Thyroid gland (tissue), 4 donors: ENCODE measurements around the gene XKRX. TPM values are rescaled to one million over a fixed set of nuclear protein-coding genes. Genes with fewer than 3 reads are reported as not detected.

ENCODE experiments used
- DNase-seq, 2 donors: peaks; one replicate each; pipeline ENCODE4 v3.0.0-alpha.2; 2019
- H3K27ac ChIP-seq, 3 donors: fragments of 200-600 bp; sonication (generic); 1 replicate in 2 of 3; 2 replicates in 1 of 3; pipeline ENCODE4 v1.5.1; 2016 to 2019; ENCODE audit warnings: mild to moderate bottlenecking in 1 of 3, moderate library complexity in 1 of 3
- H3K27me3 ChIP-seq: fragments of 200-600 bp; sonication (generic); one replicate; pipeline ENCODE4 v1.5.1; 2019
- H3K36me3 ChIP-seq, 2 donors: fragments of 200-600 bp; sonication (generic); one replicate each; pipeline ENCODE4 v1.5.1; 2016 to 2019
- H3K4me1 ChIP-seq, 2 donors: fragments of 200-600 bp; sonication (generic); one replicate each; pipeline ENCODE4 v1.5.1; 2017 to 2019
- H3K4me3 ChIP-seq, 3 donors: fragments of 200-600 bp; sonication (generic); replicated peaks in 1 of 3; 1 replicate in 2 of 3; 2 replicates in 1 of 3; pipeline ENCODE4 v1.5.1; 2016; ENCODE audit warnings: mild to moderate bottlenecking in 1 of 3
- H3K9me3 ChIP-seq: fragments of 200-600 bp; sonication (generic); one replicate; pipeline ENCODE4 v1.5.1; 2017
- POLR2A ChIP-seq, 2 donors: fragments of 450-650 bp; IDR thresholded peaks; one replicate each; pipeline ENCODE4 v1.6.1; 2017; ENCODE audit warnings: antibody characterized with exemption in 2 of 2, mild to moderate bottlenecking in 2 of 2, moderate library complexity in 1 of 2
- WGBS, 2 donors: methylation state at CpG; one replicate each; pipeline ENCODE4 v1.1.5; 2017; 5-methylcytosine and 5-hydroxymethylcytosine counted together
- intact Hi-C: fragments of 100-400 bp; cut with DNase I; formaldehyde crosslinking; loops from one replicate; pipeline ENCODE4 v1.15.1; 2023
- total RNA-seq, 4 donors: library from RNA; depleted of rRNA; stranded (reverse); fragments of >200 nt; gene quantifications; one replicate each; pipeline ENCODE4 v1.2.3, GENCODE V29; 2016
- TF ChIP-seq, protein P1 (sequence below), 6 experiments: fragments of 200-600 bp in 3 of 6; fragments of 450-650 bp in 3 of 6; sonication (generic) in 3 of 6; IDR thresholded peaks; one replicate each; pipeline ENCODE4 v1.5.1; 2016 to 2019; ENCODE audit warnings: antibody characterized with exemption in 6 of 6, mild to moderate bottlenecking in 2 of 6, inconsistent platforms in 1 of 6, moderate library complexity in 1 of 6

Gene XKRX
- total RNA-seq, 4 donors from 2014 or later, result 0.33 to 3.3 (median 1.1) TPM

DNA sequence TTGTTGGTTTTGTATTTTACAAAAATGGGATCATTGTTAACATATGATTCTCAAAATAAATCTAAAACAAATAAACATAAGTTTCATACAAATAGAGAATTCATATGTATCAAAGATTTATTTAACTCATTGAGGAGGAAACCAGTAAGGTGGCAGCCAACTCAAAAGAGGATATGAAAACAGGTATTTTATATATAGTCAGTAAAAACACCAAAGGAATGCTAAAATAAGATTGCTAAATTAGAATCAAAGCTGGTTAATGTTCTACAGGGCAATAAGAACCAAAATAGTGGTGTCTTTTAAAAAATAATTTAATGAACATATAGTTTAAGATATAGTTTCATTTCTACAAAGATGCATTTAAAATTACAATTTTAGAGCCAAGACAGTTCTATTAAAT is 23.1 kb downstream of the XKRX start:
- H3K36me3 ChIP-seq, result no peaks in the 10 kb centered on the region

DNA sequence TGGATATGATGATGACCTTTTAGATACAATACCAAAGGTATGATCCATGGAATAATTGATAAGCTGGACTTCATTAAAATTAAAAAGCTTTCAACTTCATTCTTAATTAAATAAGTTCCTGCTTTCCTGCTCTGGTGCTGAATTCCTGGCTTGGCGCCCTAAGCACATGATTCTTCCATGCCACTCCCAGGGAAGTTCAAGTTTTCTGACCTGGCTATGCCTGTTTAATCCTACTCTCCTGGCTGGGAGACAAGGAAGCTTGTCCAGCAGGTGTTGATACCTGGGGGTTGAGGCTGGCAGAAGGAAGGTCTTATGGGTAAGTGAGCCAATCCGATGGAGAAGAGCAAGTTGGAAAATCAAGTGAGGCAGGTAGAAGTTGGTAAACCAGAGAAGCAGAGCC is 24.3 kb downstream of the XKRX start:
- H3K4me3 ChIP-seq, result no peak overlapping the region
- WGBS, 2 donors, result 44 to 50% methylated on average over 2 of the region's 2 CpGs
- TF ChIP-seq, protein P1, sequence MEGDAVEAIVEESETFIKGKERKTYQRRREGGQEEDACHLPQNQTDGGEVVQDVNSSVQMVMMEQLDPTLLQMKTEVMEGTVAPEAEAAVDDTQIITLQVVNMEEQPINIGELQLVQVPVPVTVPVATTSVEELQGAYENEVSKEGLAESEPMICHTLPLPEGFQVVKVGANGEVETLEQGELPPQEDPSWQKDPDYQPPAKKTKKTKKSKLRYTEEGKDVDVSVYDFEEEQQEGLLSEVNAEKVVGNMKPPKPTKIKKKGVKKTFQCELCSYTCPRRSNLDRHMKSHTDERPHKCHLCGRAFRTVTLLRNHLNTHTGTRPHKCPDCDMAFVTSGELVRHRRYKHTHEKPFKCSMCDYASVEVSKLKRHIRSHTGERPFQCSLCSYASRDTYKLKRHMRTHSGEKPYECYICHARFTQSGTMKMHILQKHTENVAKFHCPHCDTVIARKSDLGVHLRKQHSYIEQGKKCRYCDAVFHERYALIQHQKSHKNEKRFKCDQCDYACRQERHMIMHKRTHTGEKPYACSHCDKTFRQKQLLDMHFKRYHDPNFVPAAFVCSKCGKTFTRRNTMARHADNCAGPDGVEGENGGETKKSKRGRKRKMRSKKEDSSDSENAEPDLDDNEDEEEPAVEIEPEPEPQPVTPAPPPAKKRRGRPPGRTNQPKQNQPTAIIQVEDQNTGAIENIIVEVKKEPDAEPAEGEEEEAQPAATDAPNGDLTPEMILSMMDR (IDR thresholded peaks at IDR 0.05), result no peak
- no peak for TF ChIP-seq POLR2A (IDR thresholded peaks at IDR 0.05)
- intact Hi-C loops, result no loop called here
- no peaks in the 10 kb centered on the region for H3K36me3 ChIP-seq
- DNase-seq, result no peak
- no peaks in the 10 kb centered on the region for H3K27me3 ChIP-seq
- H3K4me1 ChIP-seq, result no peaks in the 10 kb centered on the region
- no peaks in the 10 kb centered on the region for H3K9me3 ChIP-seq
- no peak overlapping the region for H3K27ac ChIP-seq

More for the DNA sequence above, 23.1 kb downstream of the XKRX start:
- H3K9me3 ChIP-seq, result no peaks in the 10 kb centered on the region
- intact Hi-C loops, result no loop called here
- H3K27me3 ChIP-seq, result no peaks in the 10 kb centered on the region
- H3K27ac ChIP-seq, result no peak overlapping the region
- no peak for TF ChIP-seq POLR2A (IDR thresholded peaks at IDR 0.05)
- TF ChIP-seq, protein P1 (IDR thresholded peaks at IDR 0.05), result no peak
- no peak for DNase-seq
- H3K4me1 ChIP-seq, result no peaks in the 10 kb centered on the region
- no peak overlapping the region for H3K4me3 ChIP-seq

DNA sequence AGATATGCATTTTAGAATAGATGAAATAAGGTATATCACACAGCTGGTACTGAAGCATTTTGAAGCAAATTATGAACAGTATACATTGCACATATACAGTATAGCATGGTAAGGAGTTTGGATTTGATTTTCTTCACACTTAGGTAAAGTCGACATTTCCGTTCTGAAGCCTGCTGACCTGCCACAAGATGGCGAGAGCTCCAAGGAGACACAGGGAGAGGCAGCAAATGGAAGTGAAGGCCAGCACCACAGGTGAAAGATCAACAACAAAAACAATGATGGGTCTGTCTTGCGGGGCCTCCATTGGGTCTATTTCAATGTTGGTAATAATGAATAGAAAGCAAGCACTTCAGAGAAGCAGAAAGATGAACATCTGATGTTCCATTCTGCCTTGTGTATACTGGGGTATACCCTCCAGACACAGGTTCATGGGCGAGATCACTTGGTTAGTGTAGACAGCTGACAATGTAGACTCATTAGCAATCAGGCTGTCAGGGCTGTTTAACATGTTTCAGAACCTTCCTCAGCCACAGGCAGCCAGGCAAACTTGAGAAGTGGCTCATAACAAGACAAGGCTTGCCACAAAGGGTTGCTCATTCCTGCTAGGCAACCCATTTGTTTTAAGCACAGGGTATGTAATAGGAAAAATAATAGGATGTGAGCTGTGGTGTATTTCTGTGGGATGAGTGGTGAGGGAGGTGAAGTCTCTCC is 33.2 kb downstream of the XKRX start:
- Histone ChIP-seq H3K27ac (no peak overlapping the region), H3K4me3 (no peak overlapping the region), H3K36me3 (no peaks in the 10 kb centered on the region), H3K4me1 (no peaks in the 10 kb centered on the region), H3K27me3 (no peaks in the 10 kb centered on the region), H3K9me3 (no peaks in the 10 kb centered on the region)
- no peak for TF ChIP-seq POLR2A (IDR thresholded peaks at IDR 0.05)
- TF ChIP-seq, protein P1 (IDR thresholded peaks at IDR 0.05), result peak in 2 of 6 experiments; percentile 7 to 17
- peak; percentile 2 to 12 for DNase-seq
- intact Hi-C loops, result no loop called here
- WGBS, 2 donors, result 23 to 29% methylated on average over 4 to 5 of the region's 5 CpGs

DNA sequence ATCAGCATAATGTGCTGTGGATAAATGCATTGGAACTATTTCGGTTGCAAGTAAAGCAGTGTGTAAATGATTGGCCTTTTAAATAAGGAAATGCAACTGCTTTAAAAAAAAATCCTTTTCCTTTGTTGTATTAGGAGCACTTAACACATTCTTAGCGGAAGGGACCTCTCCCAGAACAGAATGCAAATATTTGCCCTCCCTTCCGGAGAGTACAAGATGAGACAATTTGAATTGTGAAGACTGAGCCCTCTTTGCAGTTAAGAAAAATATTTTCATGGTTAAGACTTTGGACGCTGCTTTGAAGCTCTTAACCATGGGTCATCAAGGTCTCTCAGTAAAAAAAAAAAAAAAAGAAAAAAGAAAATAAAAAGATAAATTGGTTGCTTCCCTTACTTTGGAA is 45.1 kb downstream of the XKRX start:
- Histone ChIP-seq H3K27ac (no peak overlapping the region), H3K4me3 (no peak overlapping the region), H3K4me1 (no peaks in the 10 kb centered on the region), H3K27me3 (no peaks in the 10 kb centered on the region), H3K36me3 (no peaks in the 10 kb centered on the region), H3K9me3 (no peaks in the 10 kb centered on the region)
- intact Hi-C loops, result no loop called here
- no peak for TF ChIP-seq POLR2A (IDR thresholded peaks at IDR 0.05)
- TF ChIP-seq, protein P1 (IDR thresholded peaks at IDR 0.05), result no peak
- WGBS, 2 donors, result 21 to 25% methylated on average over 4 of the region's 4 CpGs
- no peak for DNase-seq

DNA sequence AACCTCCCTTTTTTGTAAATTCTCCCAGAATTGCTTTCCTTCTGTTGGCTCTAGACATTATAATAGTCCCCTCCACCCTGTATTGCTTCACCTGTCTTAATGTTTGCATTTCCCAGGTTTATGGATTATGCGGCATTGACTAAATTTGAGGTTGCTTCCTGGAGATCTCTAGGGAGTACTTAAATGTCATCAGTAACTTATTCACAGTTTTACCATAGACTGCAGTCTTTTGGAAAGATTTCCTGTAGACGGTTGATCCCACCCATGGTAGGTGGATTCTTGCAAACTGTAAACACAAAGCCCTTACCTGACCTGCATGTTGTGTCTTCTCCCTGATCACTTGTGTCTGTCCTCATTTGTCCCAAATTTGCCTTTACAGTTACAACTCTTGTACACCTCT is 48.3 kb downstream of the XKRX start:
- WGBS, 2 donors, result 85 to 95% methylated on average over 2 of the region's 2 CpGs
- no peak for DNase-seq
- no peaks in the 10 kb centered on the region for H3K27me3 ChIP-seq
- no peaks in the 10 kb centered on the region for H3K36me3 ChIP-seq
- H3K4me3 ChIP-seq, result no peak overlapping the region
- H3K4me1 ChIP-seq, result no peaks in the 10 kb centered on the region
- no peaks in the 10 kb centered on the region for H3K9me3 ChIP-seq
- intact Hi-C loops, result no loop called here
- no peak overlapping the region for H3K27ac ChIP-seq
- TF ChIP-seq, protein P1 (IDR thresholded peaks at IDR 0.05), result no peak
- no peak for TF ChIP-seq POLR2A (IDR thresholded peaks at IDR 0.05)
